ENCODE data around the gene JUP.

The JUP gene

GRCh38 chr17:41717408-41718286 lies 68.9 kb downstream of the JUP start:
- H3K27ac ChIP-seq (ENCODE audit: low read length), result no peak overlapping the region
- H3K36me3 ChIP-seq (ENCODE audit: control insufficient read depth in 2 of 2, insufficient read depth in 2 of 2, low read length in 2 of 2), result no peaks in the 10 kb centered on the region

GRCh38 chr17:41711669-41712400 lies 74.7 kb downstream of the JUP start, which contains the start of gene GAST:
TSS of gene GAST (plus strand) at chr17:41712331. CDS start at chr17:41715437, 3,106 bp downstream.
- Histone ChIP-seq H3K27ac (ENCODE audit: low read length) (no peak within 1 kb of the TSS), H3K9ac (ENCODE audit: low read length in 2 of 2) (no peak within 1 kb of the TSS)

More at GRCh38 chr17:41717408-41718286, 68.9 kb downstream of the JUP start:
- Histone ChIP-seq H3K27me3 (ENCODE audit: control insufficient read depth in 1 of 2, insufficient read depth in 2 of 2, low read length in 2 of 2) (no peaks in the 10 kb centered on the region), H3K9ac (ENCODE audit: low read length in 2 of 2) (no peak overlapping the region), H3K9me3 (ENCODE audit: control insufficient read depth in 2 of 2, low read length in 2 of 2) (no peaks in the 10 kb centered on the region), H3K4me3 (ENCODE audit: low read length in 2 of 2) (no peak overlapping the region), H3K4me1 (ENCODE audit: control insufficient read depth, insufficient read depth, low read length) (peaks cover 2% of the 10 kb centered on the region)

DNA sequence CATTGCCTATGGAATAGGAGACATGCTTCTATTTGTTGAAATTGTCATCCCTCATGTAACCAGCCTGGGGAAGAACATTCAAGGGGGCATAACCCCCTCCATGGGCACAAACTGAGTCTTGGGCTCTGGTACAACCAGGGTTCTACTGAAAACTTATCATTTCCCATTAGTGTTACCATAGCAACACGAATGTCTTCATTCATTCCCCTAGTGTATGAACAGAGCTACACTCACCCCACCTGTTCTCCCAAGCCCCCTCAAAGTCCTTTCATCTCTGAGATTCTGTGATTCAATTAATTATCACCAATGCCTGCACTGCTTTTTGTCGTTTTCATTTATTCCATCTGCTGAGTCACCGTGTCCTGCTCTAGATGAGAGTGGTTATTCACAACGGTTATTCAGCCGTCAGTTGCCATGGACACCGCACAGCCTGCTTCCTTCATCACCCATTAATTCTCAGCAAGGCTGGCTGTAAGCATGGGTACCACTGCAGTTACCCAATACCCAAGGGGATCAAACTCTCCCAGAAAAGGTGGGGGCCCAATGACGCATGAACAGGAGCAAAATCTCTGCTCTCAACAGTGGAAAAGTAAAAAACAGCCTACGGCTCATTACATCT lies 75.9 kb downstream of the JUP start:
- Histone ChIP-seq H3K27me3 (ENCODE audit: control insufficient read depth in 1 of 2, insufficient read depth in 2 of 2, low read length in 2 of 2) (peaks cover 0 to 2% of the 10 kb centered on the region in 2 donors), H3K27ac (ENCODE audit: low read length) (no peak overlapping the region), H3K36me3 (ENCODE audit: control insufficient read depth in 2 of 2, insufficient read depth in 2 of 2, low read length in 2 of 2) (no peaks in the 10 kb centered on the region), H3K4me1 (ENCODE audit: control insufficient read depth, insufficient read depth, low read length) (peaks cover under 1% of the 10 kb centered on the region), H3K9me3 (ENCODE audit: control insufficient read depth in 2 of 2, low read length in 2 of 2) (no peaks in the 10 kb centered on the region), H3K4me3 (ENCODE audit: low read length in 2 of 2) (no peak overlapping the region), H3K9ac (ENCODE audit: low read length in 2 of 2) (no peak overlapping the region)

More at GRCh38 chr17:41711669-41712400, 74.7 kb downstream of the JUP start, which contains the start of gene GAST:
- Histone ChIP-seq H3K27me3 (ENCODE audit: control insufficient read depth in 1 of 2, insufficient read depth in 2 of 2, low read length in 2 of 2) (peaks cover 0 to 2% of the 10 kb centered on the region in 2 donors), H3K36me3 (ENCODE audit: control insufficient read depth in 2 of 2, insufficient read depth in 2 of 2, low read length in 2 of 2) (no peaks in the 10 kb centered on the region), H3K4me1 (ENCODE audit: control insufficient read depth, insufficient read depth, low read length) (no peaks in the 10 kb centered on the region), H3K4me3 (ENCODE audit: low read length in 2 of 2) (no peak within 1 kb of the TSS), H3K9me3 (ENCODE audit: control insufficient read depth in 2 of 2, low read length in 2 of 2) (no peaks in the 10 kb centered on the region)

DNA sequence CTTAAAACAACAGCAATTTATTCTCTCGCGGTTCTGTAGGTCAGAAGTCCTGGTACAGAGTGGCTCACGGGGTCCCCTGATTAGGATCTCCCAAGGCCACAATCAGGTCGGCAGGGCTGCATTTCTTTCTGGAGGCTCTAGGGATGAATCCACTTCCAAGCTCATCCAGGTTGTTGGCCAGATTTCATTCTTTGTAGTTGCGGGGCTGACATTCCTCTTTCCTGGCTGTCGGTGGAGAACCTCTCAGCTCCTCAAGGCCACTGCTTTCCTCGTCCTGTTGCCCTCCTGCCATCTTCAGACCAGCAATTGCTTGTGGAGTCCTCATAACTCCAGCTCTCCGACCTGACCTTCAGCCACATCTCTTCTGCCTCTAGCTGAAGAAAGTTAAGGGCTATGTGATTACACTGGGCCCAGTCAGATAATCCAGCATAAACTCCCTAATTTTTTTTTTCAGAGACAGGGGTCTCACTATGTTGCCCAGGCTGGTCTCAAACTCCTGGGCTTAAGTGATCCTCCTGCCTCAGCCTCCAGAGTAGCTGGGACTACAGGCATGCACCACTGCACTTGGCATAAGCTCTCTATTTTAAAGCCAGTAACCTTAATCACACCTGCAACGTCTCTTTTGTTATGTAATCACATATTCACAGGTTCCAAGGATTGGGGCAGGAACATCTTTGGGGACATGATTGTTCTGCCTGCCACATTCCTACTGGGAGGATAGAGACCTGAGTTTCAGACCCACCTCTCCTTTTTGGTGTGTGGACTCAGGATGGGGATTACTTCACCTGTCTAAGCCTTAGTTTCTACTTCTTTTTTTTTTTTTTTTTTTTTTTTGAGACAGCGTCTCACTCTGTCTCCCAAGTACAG lies 78.5 kb downstream of the JUP start:
- Histone ChIP-seq H3K27me3 (ENCODE audit: control insufficient read depth in 1 of 2, insufficient read depth in 2 of 2, low read length in 2 of 2) (peaks cover 0 to 2% of the 10 kb centered on the region in 2 donors), H3K9ac (ENCODE audit: low read length in 2 of 2) (no peak overlapping the region), H3K4me1 (ENCODE audit: control insufficient read depth, insufficient read depth, low read length) (peaks cover 6% of the 10 kb centered on the region), H3K9me3 (ENCODE audit: control insufficient read depth in 2 of 2, low read length in 2 of 2) (no peaks in the 10 kb centered on the region), H3K27ac (ENCODE audit: low read length) (no peak overlapping the region), H3K4me3 (ENCODE audit: low read length in 2 of 2) (no peak overlapping the region), H3K36me3 (ENCODE audit: control insufficient read depth in 2 of 2, insufficient read depth in 2 of 2, low read length in 2 of 2) (no peaks in the 10 kb centered on the region)

- Histone ChIP-seq H3K36me3 (ENCODE audit: control insufficient read depth in 2 of 2, insufficient read depth in 2 of 2, low read length in 2 of 2) (no peaks in the 10 kb centered on the region), H3K4me3 (ENCODE audit: low read length in 2 of 2) (no peak overlapping the region), H3K27me3 (ENCODE audit: control insufficient read depth in 1 of 2, insufficient read depth in 2 of 2, low read length in 2 of 2) (no peaks in the 10 kb centered on the region), H3K9me3 (ENCODE audit: control insufficient read depth in 2 of 2, low read length in 2 of 2) (no peaks in the 10 kb centered on the region), H3K9ac (ENCODE audit: low read length in 2 of 2) (no peak overlapping the region), H3K4me1 (ENCODE audit: control insufficient read depth, insufficient read depth, low read length) (peaks cover 6% of the 10 kb centered on the region), H3K27ac (ENCODE audit: low read length) (no peak overlapping the region)
These were observed 81.1 kb downstream of the JUP start for GRCh38 chr17:41705271-41705991.
